IPS-18c (cell line): ENCODE data around the gene REXO5.
A peak's percentile ranks its signal among the peaks of the same experiment; 100 is the strongest.
"Not testable (repeated sequence)": the region's sequence is repeated elsewhere in the genome, so short reads cannot be mapped to it uniquely, and the experiment has no call there.

Source experiments
- H3K4me3 ChIP-seq: 2 replicates; pipeline ENCODE4 v1.7.0; 2013; ENCODE audit warnings: low read depth, mild to moderate bottlenecking, low read length, moderate library complexity; ENCODE audit not compliant: insufficient read depth
- H3K9me3 ChIP-seq: one replicate; pipeline ENCODE4 v1.6.1; 2013; ENCODE audit warnings: mild to moderate bottlenecking, low read length, moderate library complexity; ENCODE audit not compliant: control insufficient read depth, insufficient read depth

Gene REXO5, protein sequence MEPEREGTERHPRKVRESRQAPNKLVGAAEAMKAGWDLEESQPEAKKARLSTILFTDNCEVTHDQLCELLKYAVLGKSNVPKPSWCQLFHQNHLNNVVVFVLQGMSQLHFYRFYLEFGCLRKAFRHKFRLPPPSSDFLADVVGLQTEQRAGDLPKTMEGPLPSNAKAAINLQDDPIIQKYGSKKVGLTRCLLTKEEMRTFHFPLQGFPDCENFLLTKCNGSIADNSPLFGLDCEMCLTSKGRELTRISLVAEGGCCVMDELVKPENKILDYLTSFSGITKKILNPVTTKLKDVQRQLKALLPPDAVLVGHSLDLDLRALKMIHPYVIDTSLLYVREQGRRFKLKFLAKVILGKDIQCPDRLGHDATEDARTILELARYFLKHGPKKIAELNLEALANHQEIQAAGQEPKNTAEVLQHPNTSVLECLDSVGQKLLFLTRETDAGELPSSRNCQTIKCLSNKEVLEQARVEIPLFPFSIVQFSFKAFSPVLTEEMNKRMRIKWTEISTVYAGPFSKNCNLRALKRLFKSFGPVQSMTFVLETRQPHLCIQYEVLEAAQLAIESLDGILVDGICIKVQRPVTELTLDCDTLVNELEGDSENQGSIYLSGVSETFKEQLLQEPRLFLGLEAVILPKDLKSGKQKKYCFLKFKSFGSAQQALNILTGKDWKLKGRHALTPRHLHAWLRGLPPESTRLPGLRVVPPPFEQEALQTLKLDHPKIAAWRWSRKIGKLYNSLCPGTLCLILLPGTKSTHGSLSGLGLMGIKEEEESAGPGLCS

DNA sequence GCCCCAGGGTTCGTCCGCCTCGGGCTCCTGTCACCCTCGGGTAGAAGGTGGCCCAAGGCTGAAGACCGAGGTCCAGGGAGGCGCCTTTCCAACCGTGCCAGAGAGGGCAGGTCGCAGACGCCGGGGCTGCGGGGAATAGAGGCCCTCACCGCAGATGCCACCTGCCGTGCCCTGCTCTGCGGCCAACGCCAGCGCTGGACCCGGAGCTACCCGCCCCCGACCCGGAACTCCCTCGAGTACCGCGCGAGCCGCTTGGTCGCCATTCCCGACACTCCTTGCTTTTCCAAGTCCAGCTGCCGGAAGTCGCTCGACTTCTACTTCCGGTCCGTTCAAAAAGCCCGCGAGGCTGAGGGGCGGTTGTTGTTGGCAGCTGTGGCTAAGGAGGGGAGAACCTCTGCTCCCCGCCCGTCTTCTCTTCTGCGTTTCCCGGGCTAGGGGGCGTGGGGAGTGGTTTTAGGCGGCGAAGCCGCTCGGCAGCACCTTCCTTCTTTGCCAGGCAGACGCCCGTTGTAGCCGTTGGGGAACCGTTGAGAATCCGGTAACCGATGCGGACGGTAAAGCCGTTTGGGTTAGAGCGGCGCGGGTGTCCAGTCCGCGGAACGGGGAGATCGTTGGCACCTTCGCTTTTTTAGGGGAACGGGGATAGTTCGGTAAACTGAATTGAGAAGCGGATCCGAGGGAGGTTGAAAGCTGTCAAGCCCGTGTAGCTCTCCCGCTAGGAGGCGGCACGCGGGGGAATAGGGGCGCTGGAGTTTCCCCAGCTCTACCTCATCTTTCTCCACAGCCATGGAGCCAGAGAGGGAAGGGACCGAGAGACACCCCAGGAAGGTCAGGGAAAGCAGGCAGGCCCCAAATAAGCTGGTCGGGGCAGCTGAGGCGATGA lies at the start of gene REXO5, which contains the start of gene ERI2:
REXO5 (plus strand) TSS at position 360 of the 883 bp plus-strand sequence; CDS start at position 787, 427 bp downstream.
ERI2 (minus strand) TSS at position 305 of the 883 bp plus-strand sequence; CDS start at position 263, 42 bp downstream.
- peak within 1 kb of the TSS; percentile 95 for H3K4me3 ChIP-seq

DNA sequence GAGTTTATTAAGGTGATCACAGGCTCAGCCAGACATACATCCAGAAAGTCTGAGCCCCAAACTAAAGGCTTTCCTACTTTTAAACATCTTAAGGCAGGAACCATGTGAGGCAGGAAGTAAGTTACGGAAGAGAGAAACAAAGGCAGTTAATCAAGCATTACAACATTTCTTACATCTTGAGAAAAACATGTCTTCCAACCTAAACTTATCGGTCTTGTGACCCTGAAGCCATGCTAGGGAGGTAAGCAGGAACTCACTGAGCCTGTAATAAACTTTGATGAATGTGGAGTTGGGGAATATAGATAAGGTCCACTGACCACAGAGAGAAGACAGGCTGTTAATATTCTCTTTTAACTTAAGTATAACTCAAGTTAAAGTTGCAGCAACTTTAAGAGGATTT lies 46.0 kb upstream of the REXO5 start:
- Histone ChIP-seq H3K9me3 (no peaks in the 10 kb centered on the region), H3K4me3 (no peak overlapping the region)

More for the DNA sequence above, at the start of gene REXO5, which contains the start of gene ERI2:
- no peaks in the 10 kb centered on the region for H3K9me3 ChIP-seq

DNA sequence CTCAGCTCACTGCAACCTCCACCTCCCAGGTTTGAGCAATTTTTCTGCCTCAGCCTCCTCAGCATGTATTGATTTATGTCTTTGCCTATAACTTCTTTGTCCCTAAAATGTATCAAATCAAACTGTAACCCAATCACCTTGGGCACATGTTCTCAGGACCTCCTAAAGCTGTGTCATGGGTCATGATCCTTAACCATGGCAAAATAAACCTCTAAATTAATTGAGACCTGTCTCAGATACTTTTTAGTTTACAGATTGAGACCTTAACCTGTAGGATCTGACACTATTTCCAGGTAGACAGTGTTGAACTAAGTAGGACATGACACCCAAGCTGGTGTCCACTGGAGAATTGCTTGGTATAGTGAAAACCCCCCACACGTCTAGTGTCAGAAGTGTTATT lies 45.2 kb upstream of the REXO5 start:
- H3K9me3 ChIP-seq = no peaks in the 10 kb centered on the region
- no peak overlapping the region for H3K4me3 ChIP-seq

DNA sequence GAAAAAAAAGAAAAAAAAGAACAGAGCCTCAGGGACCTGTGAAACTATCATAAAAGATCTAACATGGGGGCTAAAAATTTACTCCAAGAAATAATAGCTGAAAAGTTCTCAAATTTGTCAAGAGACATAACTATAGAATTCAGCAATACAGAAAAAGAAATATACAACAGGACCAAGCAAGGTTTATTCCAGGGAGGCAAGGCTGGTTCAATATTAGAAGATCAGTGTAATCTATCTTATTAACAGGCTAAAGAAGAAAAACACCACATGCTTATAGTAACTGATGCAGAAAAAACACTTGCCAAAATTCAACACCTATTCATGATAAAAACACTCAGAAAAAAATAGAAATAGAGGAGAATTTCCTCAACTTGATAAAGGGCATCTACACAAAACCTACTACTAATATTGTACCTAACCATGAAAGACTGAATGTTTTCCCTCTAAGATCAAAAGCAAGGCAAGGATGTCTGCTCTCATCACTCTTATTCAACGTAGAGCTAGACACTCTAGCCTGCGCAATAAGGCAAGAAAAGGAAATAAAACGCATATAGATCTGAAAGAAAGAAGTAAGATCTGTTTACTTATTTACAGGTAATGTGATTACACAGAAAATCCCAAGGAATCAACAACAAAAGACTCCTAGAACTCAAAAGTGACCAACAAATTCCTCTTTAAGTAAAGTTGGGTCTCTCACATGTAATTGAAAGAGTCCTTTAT lies 43.8 kb upstream of the REXO5 start:
- Histone ChIP-seq H3K4me3 (no peak overlapping the region), H3K9me3 (no peaks in the 10 kb centered on the region)

DNA sequence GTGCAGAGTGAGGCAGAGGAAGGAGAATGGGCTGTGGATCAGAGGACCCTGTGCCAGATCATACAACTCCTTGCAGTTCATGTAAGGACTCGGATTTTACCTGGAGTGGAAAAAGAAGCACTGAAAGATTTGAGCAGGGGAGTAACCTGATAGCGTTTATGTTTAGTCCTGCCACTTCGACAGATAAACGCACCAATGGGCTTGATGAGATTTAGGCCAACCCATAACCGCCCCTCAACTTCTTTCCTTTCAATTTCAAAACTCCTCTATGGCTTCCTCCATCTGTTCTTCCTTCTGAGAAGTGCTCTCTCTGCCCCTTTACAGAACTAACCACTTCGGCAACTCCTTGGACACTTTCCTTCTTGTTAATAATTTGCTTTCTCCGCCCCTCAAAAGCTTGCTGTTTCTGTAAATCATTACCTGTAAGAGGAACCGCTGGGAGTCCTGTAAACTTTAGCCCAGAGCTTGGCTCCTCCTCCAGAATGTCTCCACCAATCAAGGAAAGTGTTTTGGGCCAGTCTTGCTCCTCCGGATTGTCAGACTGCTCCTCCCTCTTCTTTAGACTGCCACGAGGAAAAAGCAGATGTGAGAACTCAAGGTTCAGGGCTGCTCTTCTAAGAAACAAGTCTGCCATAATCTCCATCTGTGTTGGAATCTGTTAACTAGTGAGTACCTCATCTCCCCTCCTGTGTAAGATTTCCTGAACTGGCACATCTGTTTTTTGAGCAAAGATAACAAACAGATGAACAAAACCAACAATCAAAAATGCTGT lies 42.7 kb upstream of the REXO5 start, which contains the start of gene ACSM3:
ACSM3 (plus strand) TSS at position 554 of the 772 bp plus-strand sequence. CDS start 6,021 bp downstream, outside the sequence.
- H3K9me3 ChIP-seq = no peaks in the 10 kb centered on the region
- peak within 1 kb of the TSS; percentile 42; the same call in 1 of the 2 replicates for H3K4me3 ChIP-seq

DNA sequence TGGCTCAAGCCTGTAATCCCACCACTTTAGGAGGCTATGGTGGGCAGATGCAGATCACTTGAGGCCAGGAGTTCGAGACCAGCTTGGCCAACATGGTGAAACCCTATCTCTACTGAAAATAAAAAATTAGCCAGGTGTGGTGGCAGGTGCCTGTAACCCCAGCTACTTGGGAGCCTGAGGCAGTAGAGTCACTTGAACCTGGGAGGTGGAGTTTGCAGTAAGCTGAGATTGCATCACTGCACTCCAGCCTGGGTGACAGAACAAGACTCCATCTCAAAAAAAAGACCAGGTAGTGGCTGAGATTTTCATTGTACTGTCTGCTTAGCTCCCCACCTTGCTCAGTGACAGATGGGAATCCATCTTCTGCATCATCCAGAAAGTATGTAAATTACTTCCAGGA lies 41.9 kb upstream of the REXO5 start:
- H3K9me3 ChIP-seq, H3K4me3 ChIP-seq: not testable (repeated sequence)

DNA sequence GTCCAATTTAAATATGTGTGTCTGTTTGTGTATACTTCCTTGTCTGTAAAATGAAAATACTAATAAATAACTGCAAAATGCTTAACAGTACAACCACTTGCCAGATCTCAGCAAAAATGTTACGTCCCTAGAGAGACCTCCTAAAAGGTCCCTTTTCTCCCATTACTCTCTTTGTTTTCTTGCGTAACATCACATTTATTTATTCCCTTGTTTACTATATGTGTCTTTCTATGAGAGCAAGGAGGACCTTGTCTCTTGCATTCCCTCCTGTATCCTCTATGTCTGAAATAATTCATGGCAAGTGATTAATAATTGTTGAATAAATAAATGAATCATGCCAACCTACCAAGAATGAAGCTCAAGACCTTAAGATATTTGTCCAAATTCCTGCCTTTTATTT lies 40.6 kb upstream of the REXO5 start:
- no peaks in the 10 kb centered on the region for H3K9me3 ChIP-seq
- H3K4me3 ChIP-seq = no peak overlapping the region

DNA sequence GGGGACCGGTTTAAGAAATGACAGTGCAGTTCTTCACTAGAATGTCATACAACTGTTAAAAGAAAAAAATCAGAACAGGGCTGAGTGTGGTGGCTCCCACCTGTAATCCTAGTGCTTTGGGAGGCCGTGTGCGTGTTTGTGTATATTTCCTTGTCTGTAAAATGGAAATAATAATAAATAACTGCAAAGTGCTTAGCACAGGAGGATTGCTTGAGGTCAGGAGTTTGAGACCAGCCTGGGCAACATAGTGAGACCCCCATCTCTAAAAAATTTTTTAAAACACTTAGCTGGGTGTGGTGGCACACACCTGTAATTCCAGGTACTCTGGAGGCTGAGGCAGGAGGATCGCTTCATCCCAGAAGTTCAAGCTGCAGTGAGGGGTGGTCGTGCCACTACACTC lies 40.0 kb upstream of the REXO5 start:
- Histone ChIP-seq H3K9me3 (no peaks in the 10 kb centered on the region), H3K4me3 (no peak overlapping the region)

DNA sequence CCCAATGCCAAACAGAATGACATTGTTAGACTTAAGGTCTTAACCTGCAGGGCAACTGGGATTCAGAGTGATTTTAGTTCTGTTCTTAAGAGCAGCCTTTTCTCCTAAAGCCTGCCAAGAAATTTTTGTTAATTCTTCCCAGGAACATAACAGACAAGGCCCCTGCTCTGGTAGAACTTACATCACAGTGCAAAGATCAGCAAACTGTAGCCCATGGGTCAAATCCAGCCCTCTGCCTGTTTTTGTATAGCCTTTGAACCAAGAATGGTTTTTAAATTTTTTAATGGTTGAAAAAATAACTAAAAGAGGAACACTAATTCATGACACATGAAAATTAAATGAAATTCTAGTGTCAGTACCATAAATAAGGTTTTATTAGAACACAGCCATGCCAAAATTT lies 38.8 kb upstream of the REXO5 start:
- H3K4me3 ChIP-seq = no peak overlapping the region

DNA sequence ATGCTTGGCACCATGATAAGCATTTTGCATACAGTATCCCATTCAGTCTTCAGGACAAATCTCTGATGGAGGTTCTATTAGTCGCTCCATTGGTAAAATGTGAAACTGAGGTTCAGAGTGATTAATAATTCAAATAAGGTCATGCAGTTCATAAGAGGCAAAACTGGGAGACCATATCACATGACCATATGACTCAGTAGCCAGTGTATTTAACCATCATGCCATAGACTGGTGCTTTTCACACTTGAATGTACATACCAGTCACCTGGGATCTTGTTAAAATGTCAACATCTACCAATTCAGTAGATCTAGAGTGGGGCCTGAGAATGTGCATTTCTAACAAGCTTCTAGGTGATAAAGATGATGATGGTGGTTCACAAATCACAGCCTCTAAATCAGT lies 38.2 kb upstream of the REXO5 start:
- no peaks in the 10 kb centered on the region for H3K9me3 ChIP-seq

More for the DNA sequence above, 38.8 kb upstream of the REXO5 start:
- no peaks in the 10 kb centered on the region for H3K9me3 ChIP-seq

DNA sequence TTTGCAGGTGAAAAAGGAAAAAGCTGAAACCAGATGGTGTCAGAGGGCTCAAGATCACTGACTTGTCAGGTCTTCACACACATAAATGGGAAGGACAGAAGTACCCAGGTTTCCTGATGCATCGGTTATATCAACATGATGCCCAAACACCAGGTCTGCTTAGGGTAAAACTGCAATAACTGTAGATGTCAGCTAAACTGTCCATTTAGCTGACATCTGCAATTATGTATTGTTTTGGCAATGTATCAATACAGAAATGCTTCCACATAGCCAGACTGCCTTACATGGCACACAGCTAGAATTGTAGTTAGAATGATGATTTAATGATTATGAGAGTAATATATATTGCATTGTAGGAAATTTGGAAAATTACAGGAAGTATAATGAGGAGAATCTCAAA lies 37.5 kb upstream of the REXO5 start:
- H3K9me3 ChIP-seq = no peaks in the 10 kb centered on the region

More for the DNA sequence above, 38.2 kb upstream of the REXO5 start:
- no peak overlapping the region for H3K4me3 ChIP-seq

DNA sequence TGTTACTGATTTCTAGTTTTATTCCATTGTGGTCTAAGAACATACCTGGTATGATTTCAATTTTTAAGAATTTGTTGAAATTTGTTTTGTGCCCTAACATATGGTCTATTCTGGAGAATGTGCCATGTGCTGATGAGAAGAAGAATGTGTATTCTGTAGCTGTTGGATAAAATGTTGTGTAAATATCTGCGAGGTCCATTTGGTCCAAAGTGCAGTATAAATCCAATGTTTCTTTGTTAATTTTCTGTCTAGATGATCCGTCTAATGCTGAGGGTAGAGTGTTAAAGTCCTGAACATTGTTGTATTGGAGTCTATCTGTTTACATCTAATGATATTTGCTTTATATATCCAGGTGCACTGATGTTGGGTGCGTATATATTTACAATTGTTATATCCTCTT lies 32.6 kb upstream of the REXO5 start:
- H3K9me3 ChIP-seq = no peaks in the 10 kb centered on the region

More for the DNA sequence above, 37.5 kb upstream of the REXO5 start:
- no peak overlapping the region for H3K4me3 ChIP-seq

DNA sequence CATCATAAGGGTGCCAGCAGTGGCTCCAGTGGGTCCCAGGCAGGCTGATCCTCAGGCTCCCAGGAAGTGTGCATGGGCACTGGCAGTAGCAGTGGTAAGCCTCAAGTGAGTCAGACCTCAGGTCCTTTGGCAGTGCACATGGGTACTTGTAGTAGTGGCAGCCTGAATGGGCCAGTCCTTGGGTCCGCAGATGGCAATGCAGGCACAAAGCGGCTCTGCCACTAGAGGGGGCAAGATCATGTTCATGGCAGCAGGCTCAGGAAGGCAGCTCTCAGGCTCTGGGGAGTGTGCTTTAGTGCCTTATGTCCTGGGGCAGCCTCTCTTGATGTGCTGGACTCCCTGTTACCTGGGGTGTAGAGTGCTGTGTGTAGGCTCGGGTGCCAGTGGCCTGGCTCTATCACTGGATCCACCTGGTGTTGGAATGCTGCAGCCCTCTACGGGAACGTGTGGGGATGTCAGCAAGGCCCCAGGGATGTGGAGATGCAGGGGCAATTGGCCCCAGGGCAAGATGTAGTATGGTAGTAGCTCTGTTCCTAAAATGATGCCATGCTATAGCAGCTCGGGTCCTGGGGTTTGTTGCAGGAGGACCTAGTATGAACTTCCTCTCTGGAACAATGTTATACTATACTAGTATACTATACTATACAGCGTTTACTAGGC lies 31.5 kb upstream of the REXO5 start:
- Histone ChIP-seq H3K4me3 (no peak overlapping the region), H3K9me3 (no peaks in the 10 kb centered on the region)

More for the DNA sequence above, 32.6 kb upstream of the REXO5 start:
- H3K4me3 ChIP-seq = no peak overlapping the region

DNA sequence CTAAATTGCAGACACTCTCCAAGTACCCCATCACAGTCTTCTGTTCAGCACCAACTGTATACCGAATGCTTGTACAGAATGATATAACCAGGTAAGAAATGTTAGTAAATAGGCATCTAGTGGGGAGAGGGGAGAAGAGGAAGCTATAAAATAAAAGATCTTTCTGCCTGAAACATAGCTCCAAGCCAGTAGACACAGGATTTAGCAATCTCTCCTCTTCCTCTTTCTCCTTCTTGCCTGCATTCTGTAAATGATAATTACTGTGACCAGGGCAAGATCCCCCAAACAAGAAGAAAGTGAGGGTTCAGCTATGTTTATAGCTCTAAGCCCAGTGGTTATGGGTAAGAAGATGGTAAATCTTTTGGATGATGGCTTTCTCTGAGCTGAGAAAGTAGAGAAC lies 24.6 kb upstream of the REXO5 start:
- H3K4me3 ChIP-seq = no peak overlapping the region
- no peaks in the 10 kb centered on the region for H3K9me3 ChIP-seq

DNA sequence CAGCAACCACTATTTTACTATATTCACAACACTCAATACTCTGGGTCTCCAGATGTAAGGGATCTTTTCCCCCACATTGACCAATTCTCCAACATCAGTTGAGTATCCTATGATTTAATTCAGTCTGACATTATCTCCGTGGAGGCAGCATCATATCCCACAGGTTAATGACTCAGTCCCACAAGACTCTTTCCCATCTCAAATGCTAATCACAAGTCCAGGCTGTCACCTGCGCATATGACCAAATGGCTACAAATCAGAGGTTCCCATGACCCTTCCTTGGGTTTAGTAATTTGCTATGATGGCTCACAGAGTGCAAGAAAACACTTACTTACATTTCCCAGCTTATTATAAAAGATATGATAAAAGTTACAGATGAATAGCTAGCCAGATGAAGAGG lies 23.9 kb upstream of the REXO5 start:
- H3K4me3 ChIP-seq = no peak overlapping the region

More for the DNA sequence above, 23.9 kb upstream of the REXO5 start:
- no peaks in the 10 kb centered on the region for H3K9me3 ChIP-seq
